ENCODE results near the gene PDYN.

DNA sequence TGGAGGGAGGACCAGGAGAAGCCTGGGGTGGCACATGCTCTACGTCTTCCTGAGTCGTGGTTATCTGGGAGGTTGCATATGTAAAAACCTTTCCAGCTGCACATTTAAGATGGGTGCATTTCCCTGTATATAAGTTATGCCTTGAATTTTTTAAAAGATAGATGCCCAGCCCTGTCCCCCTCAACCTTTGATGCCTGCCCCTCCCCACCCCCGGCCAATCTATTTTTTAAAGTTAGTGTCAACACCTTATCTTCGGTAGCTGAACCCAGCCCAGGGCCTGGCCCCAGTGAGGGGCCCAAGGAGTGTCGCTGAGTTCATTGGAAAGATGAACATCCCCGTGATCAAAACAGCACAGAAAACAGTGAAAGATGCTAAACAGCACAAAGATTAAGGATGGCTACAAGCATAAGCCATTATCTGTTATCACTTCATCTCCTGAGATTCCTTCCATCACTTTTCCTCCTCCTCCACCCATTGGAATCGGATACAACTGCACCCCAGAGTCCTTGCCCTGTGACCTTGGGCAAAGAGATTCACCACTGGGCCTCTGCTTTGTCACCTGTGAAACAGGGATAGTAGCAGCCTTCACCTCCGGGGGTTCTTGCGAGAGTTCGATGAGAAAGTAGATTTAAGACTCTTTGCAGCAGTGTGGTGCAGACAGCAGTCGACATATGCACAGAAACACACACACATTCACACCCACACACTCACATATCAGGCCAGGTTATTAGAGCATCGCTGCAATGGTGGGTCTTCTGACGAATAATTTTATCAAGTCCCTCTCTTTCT is 51.2 kb downstream of the PDYN start:
- no peak for TF ChIP-seq EZH2 (IDR thresholded peaks at IDR 0.05; ENCODE audit: borderline replicate concordance, insufficient read depth, low read depth, low read length, poor library complexity, severe bottlenecking)
- no peak for TF ChIP-seq CTCF (IDR thresholded peaks at IDR 0.05)

Measured in B cell (primary cell).